SK-N-SH (cell line): ENCODE data around the gene CHFR.

Source experiments
- CTCF ChIP-seq: fragments of 200-600 bp; sonication (generic); IDR thresholded peaks from 2 replicates; pipeline ENCODE4 v1.6.1; 2017; ENCODE audit warnings: antibody characterized with exemption, mild to moderate bottlenecking, moderate library complexity
- EZH2phosphoT487 ChIP-seq: fragments of 200-600 bp; sonication (generic); IDR thresholded peaks from 2 replicates; pipeline ENCODE4 v1.6.1; 2017; ENCODE audit warnings: low read depth, mixed run types, mild to moderate bottlenecking, antibody characterized with exemption, moderate library complexity, borderline replicate concordance
- GABPA ChIP-seq: IDR thresholded peaks from 2 replicates; pipeline ENCODE4 v1.4.0; 2012; ENCODE audit warnings: low read depth, mild to moderate bottlenecking
- JUND ChIP-seq: IDR thresholded peaks from 2 replicates; pipeline ENCODE4 v1.4.0; 2012
- POLR2AphosphoS5 ChIP-seq: IDR thresholded peaks from 2 replicates; pipeline ENCODE4 v1.6.1; 2012; ENCODE audit warnings: low read depth, low read length
- RAD21 ChIP-seq: IDR thresholded peaks from 2 replicates; pipeline ENCODE4 v1.6.1; 2012; ENCODE audit warnings: mild to moderate bottlenecking, low read length
- REST ChIP-seq: IDR thresholded peaks from 2 replicates; pipeline ENCODE4 v1.6.1; 2012; ENCODE audit warnings: mild to moderate bottlenecking, low read depth, low read length, moderate library complexity
- RXRA ChIP-seq: IDR thresholded peaks from 2 replicates; pipeline ENCODE4 v1.4.0; 2012; ENCODE audit warnings: low read depth, mild to moderate bottlenecking, borderline replicate concordance
- SMC3 ChIP-seq: IDR thresholded peaks from 2 replicates; pipeline ENCODE4 v1.6.1; 2012; ENCODE audit warnings: low read depth, low read length, improper control_type of control experiment
- TAF1 ChIP-seq: IDR thresholded peaks from 2 replicates; pipeline ENCODE4 v1.6.1; 2012; ENCODE audit warnings: low read depth, mild to moderate bottlenecking, low read length, moderate library complexity, borderline replicate concordance
- TEAD4 ChIP-seq: IDR thresholded peaks from 2 replicates; pipeline ENCODE4 v1.4.0; 2012; ENCODE audit warnings: mild to moderate bottlenecking, borderline replicate concordance; ENCODE audit not compliant: insufficient read depth
- USF1 ChIP-seq: IDR thresholded peaks from 2 replicates; pipeline ENCODE4 v1.4.0; 2012; ENCODE audit warnings: low read depth, borderline replicate concordance
- USF2 ChIP-seq: fragments of 150-350 bp; IDR thresholded peaks from 2 replicates; pipeline ENCODE4 v1.6.1; 2017; ENCODE audit warnings: antibody characterized with exemption, low read length, low read depth, borderline replicate concordance
- YY1 ChIP-seq: IDR thresholded peaks from 2 replicates; pipeline ENCODE4 v1.4.0; 2012; ENCODE audit warnings: low read depth, mild to moderate bottlenecking

- no peak for TF ChIP-seq USF1
- no peak for TF ChIP-seq CTCF
- no peak for TF ChIP-seq EZH2phosphoT487
- TF ChIP-seq GABPA, result no peak
- TF ChIP-seq RXRA, result no peak
- TF ChIP-seq YY1, result no peak
- no peak for TF ChIP-seq JUND
- no peak for TF ChIP-seq TAF1
- no peak for TF ChIP-seq POLR2AphosphoS5
- TF ChIP-seq USF2, result no peak
- TF ChIP-seq TEAD4, result no peak
- TF ChIP-seq RAD21, result no peak
- TF ChIP-seq SMC3, result no peak
- no peak for TF ChIP-seq REST
These were observed 36.0 kb upstream of the CHFR start for GRCh38 chr12:132923356-132923909.
